Fibroblast of pulmonary artery (primary cell): ENCODE measurements around the gene MYL6B.

ENCODE experiments used
- DNase-seq: peaks from one replicate; pipeline ENCODE4 v3.0.0-alpha.2; 2010; ENCODE audit warnings: low read depth
- H3K4me3 ChIP-seq: replicated peaks from 2 replicates; pipeline ENCODE4 v1.5.1; 2011; ENCODE audit warnings: low read depth, mild to moderate bottlenecking, control low read depth, low read length, moderate library complexity
- CTCF ChIP-seq: IDR thresholded peaks from 2 replicates; pipeline ENCODE4 v1.5.1; 2011; ENCODE audit warnings: mild to moderate bottlenecking, control low read depth, low read length, inconsistent platforms; ENCODE audit errors: missing control alignments

MYL6B gene

DNA sequence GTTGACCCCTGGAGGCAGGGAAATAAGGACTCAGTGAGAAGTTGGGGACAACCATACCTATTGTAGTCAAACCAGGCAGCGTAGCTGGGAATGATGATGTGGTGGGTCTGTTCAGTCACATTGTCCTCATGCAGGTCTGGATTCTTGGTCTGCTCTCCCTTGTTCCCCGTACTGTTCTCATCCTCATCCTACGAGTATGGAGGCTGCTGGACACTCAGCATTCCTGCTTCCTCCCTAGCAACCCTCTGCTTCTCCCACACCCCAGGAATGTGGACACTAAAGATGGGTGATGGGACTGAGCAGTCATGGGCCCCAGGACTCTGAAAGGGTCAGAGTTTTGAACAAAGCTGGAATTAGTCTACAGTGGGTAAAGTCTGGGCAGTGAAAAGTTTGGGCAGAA lies 26.0 kb downstream of the MYL6B start:
- H3K4me3 ChIP-seq, result no peak overlapping the region
- DNase-seq, result no peak
- TF ChIP-seq CTCF, result no peak

DNA sequence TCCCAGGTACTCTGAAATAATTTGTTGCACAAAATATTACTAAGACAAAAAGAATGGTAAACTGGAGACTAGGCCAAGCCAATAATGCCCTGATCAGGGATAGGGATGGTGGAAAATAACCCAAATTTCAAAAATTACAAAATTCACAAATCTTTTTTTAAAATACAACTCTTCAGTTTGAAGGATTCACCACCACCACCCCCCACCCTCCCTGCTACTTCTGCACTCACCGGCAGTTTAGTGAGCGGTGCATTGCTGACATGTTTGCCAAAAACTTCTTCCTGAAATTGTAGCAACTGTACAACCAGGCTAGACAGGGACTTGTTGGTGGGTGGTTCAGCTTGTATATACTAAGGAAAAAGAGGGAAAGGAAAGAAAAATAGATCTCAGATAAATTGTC lies 34.6 kb downstream of the MYL6B start:
- TF ChIP-seq CTCF, result no peak
- no peak for DNase-seq
- H3K4me3 ChIP-seq, result no peak overlapping the region

GRCh38 chr12:56188131-56188777 lies 35.9 kb downstream of the MYL6B start:
- H3K4me3 ChIP-seq, result peak overlapping the region; percentile 69
- TF ChIP-seq CTCF, result no peak
- no peak for DNase-seq

DNA sequence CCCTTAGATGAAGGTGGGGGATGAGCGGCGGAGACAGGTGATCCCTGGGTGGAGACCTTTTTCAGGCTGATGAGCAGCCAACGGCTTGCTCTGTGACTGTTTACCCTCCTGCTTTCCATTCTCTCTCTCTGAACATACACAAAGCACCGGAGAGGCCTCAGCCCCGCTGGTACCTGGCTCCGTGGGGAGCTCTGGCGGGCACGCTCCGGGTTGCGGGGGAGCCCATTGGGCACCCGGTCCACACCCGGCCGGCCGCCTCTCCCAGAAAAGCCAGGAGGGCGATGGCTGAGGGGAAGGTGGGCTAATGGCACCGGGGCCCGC lies 36.4 kb downstream of the MYL6B start:
- TF ChIP-seq CTCF, result no peak
- peak overlapping the region; percentile 69 for H3K4me3 ChIP-seq
- no peak for DNase-seq

DNA sequence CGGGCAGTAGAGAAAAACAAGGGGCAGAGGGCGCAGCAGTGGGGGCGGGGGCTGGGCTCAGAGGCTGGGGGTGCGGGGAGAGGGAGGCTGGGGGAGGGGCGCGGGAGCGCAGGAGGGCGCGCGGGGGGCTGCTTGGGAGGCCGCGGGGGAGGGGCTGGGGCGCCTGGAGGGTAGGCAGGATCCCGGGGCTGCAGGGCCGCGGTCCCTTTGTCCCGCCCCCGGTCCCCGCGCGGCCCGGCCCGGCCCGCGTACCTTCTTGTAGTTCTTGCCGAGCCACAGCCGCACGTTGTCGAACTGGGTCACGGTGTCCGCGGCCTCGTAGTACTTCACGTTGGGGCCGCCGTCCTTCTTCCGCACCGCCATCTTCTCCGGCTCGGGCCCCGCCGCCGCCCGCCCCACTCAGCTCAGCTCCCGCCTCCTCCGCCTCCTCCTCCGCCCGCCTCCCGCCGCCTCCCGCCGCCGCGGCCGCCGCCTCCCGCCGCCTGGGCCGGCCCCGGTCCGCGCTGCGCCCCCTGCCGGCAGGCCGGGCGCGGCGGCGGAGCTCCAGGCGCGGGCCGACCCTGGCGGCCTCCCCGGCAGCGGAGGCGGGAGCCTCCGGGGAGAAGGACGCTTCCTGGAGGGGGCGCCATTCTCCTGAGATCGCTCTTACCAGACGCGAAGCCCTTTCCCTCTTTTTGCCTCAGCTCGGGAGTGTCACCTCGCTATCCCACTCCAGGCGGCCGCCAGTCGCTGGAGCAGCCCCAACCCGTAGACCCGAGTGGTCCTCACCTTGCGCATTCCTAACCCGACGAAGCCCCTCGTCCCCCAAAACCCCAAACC lies 36.9 kb downstream of the MYL6B start, which contains the start of gene SMARCC2:
Gene SMARCC2 (minus strand): TSS at position 385 of the 819 bp plus-strand sequence. CDS start 22 bp downstream, at position 363.
- peak; percentile 44 for TF ChIP-seq CTCF
- peak; percentile 87 for DNase-seq
- peak within 1 kb of the TSS; percentile 76 for H3K4me3 ChIP-seq

- H3K4me3 ChIP-seq, result peak overlapping the region; percentile 76
- peak; percentile 84 for DNase-seq
- TF ChIP-seq CTCF, result no peak
Observed at GRCh38 chr12:56189918-56190694, 37.7 kb downstream of the MYL6B start.
